H1 (cell line): ENCODE data around the gene BBS7. TPM values are rescaled to one million over a fixed set of nuclear protein-coding genes. Genes with fewer than 3 reads are reported as not detected.

Experiments used
- CTCF ChIA-PET: fragments of 300-600 bp; sonication (Branson Sonifier 250); formaldehyde crosslinking; loops from one replicate; lab custom pipeline; 2021; ENCODE audit not compliant: partially characterized antibody; lab: Charles Lee
- POLR2A ChIA-PET: fragments of 300-600 bp; sonication (Branson Sonifier 250); formaldehyde crosslinking; loops from one replicate; lab custom pipeline; 2021; ENCODE audit warnings: inconsistent platforms; ENCODE audit not compliant: partially characterized antibody; lab: Charles Lee
- DNase-seq, 2 experiments: peaks; one replicate each; pipeline versions ENCODE4 v3.0.0 to v3.0.0-alpha.2; 2010 to 2022; ENCODE audit warnings: low spot score in 2 of 2, low read depth in 1 of 2, mixed read lengths in 1 of 2
- FAIRE-seq: peaks from 2 replicates; lab custom pipeline; 2011; peaks lifted over from hg19 to GRCh38; lab: Jason Lieb, UNC
- H2AFZ ChIP-seq: 2 replicates; pipeline ENCODE4 v1.8.1; 2012; ENCODE audit warnings: low read length, inconsistent platforms
- H2AK5ac ChIP-seq: 2 replicates; pipeline ENCODE4 v1.6.1; 2013; ENCODE audit warnings: low read depth, low read length
- H2BK120ac ChIP-seq: replicated peaks from 2 replicates; pipeline ENCODE3; 2013; ENCODE audit warnings: low read depth, low read length, inconsistent platforms
- H2BK12ac ChIP-seq: 2 replicates; pipeline ENCODE4 v1.6.1; 2013; ENCODE audit warnings: low read depth, low read length
- H2BK15ac ChIP-seq: 2 replicates; pipeline ENCODE4 v1.6.1; 2013; ENCODE audit warnings: low read length
- H2BK20ac ChIP-seq: 2 replicates; pipeline ENCODE4 v1.6.1; 2013; ENCODE audit warnings: low read length
- H2BK5ac ChIP-seq: 2 replicates; pipeline ENCODE4 v1.6.1; 2013; ENCODE audit warnings: low read depth, low read length
- H3K14ac ChIP-seq: 2 replicates; pipeline ENCODE4 v1.6.1; 2013; ENCODE audit warnings: inconsistent platforms; ENCODE audit not compliant: insufficient read length
- H3K18ac ChIP-seq: 2 replicates; pipeline ENCODE4 v1.6.1; 2013; ENCODE audit warnings: low read length; ENCODE audit errors: extremely low read depth
- H3K23ac ChIP-seq: 2 replicates; pipeline ENCODE4 v1.6.1; 2013; ENCODE audit warnings: inconsistent platforms; ENCODE audit not compliant: insufficient read length
- H3K23me2 ChIP-seq: 2 replicates; pipeline ENCODE4 v1.6.1; 2013; ENCODE audit warnings: low read depth, low read length
- H3K27ac ChIP-seq: 2 replicates; pipeline ENCODE4 v1.6.1; 2011; ENCODE audit warnings: low read depth, low read length, inconsistent platforms
- H3K27me3 ChIP-seq, 4 experiments: replicated peaks in 1 of 4; 1 replicate in 1 of 4; 2 replicates in 3 of 4; pipeline versions ENCODE4 v1.6.1 to v1.8.1; 2011 to 2013; ENCODE audit warnings: low read length in 3 of 4, mild to moderate bottlenecking in 3 of 4, inconsistent platforms in 2 of 4, mixed read lengths in 2 of 4, moderate library complexity in 1 of 4; ENCODE audit not compliant: control insufficient read depth in 3 of 4, insufficient read depth in 3 of 4; ENCODE audit errors: extremely low read depth in 1 of 4
- H3K36me3 ChIP-seq, 4 experiments: 2 replicates each; pipeline versions ENCODE4 v1.6.1 to v1.8.1; 2011 to 2013; ENCODE audit warnings: mild to moderate bottlenecking in 4 of 4, low read length in 3 of 4, moderate library complexity in 2 of 4, control low read depth in 1 of 4, inconsistent platforms in 1 of 4; ENCODE audit not compliant: insufficient read depth in 4 of 4, control insufficient read depth in 2 of 4
- H3K4ac ChIP-seq: replicated peaks from 2 replicates; pipeline ENCODE3; 2013; ENCODE audit warnings: low read length, low read depth, mixed read lengths, inconsistent platforms; ENCODE audit not compliant: insufficient read length
- H3K4me1 ChIP-seq, 4 experiments: replicated peaks in 1 of 4; 1 replicate in 1 of 4; 2 replicates in 3 of 4; pipeline versions ENCODE4 v1.6.1 to v1.8.1; 2011 to 2013; ENCODE audit warnings: low read length in 3 of 4, inconsistent platforms in 2 of 4, mixed read lengths in 1 of 4; ENCODE audit not compliant: insufficient read depth in 4 of 4, control insufficient read depth in 3 of 4
- H3K4me2 ChIP-seq, 2 experiments: 2 replicates each; pipeline versions ENCODE4 v1.6.1 to v1.8.1; 2011 to 2013; ENCODE audit warnings: low read depth in 2 of 2, low read length in 2 of 2, control low read depth in 1 of 2, inconsistent platforms in 1 of 2, mild to moderate bottlenecking in 1 of 2; ENCODE audit not compliant: insufficient read depth in 1 of 2
- H3K4me3 ChIP-seq, 4 experiments: fragments of 200-600, 300-600 bp in 1 of 4; sonication (generic), shearing (Covaris generic), sonication (Bioruptor Twin) in 1 of 4; 2 replicates each; pipeline versions ENCODE4 v1.5.1 to v1.8.1; 2011 to 2016; ENCODE audit warnings: low read length in 4 of 4, low read depth in 3 of 4, control low read depth in 2 of 4, inconsistent platforms in 2 of 4, mild to moderate bottlenecking in 2 of 4, mixed read lengths in 1 of 4, moderate library complexity in 1 of 4; ENCODE audit not compliant: insufficient read depth in 2 of 4; ENCODE audit errors: extremely low read depth in 1 of 4
- H3K56ac ChIP-seq: replicated peaks from 2 replicates; pipeline ENCODE3; 2013; ENCODE audit warnings: low read depth, mild to moderate bottlenecking, mixed read lengths, low read length, inconsistent platforms; ENCODE audit not compliant: insufficient read length
- H3K79me1 ChIP-seq: 2 replicates; pipeline ENCODE4 v1.6.1; 2013; ENCODE audit warnings: low read depth, low read length, control low read depth
- H3K79me2 ChIP-seq, 2 experiments: 2 replicates each; pipeline versions ENCODE4 v1.6.1 to v1.8.1; 2012 to 2013; ENCODE audit warnings: low read length in 2 of 2, mild to moderate bottlenecking in 2 of 2, inconsistent platforms in 1 of 2; ENCODE audit not compliant: insufficient read depth in 2 of 2, control insufficient read depth in 1 of 2
- H3K9ac ChIP-seq, 4 experiments: replicated peaks in 1 of 4; 1 replicate in 1 of 4; 2 replicates in 3 of 4; pipeline versions ENCODE4 v1.6.1 to v1.8.1; 2011 to 2013; ENCODE audit warnings: low read depth in 3 of 4, low read length in 3 of 4, control low read depth in 2 of 4, mild to moderate bottlenecking in 2 of 4, moderate library complexity in 2 of 4, inconsistent platforms in 1 of 4; ENCODE audit errors: extremely low read depth in 1 of 4
- H3K9me3 ChIP-seq, 2 experiments: 2 replicates each; pipeline versions ENCODE4 v1.6.1 to v1.8.1; 2012 to 2013; ENCODE audit warnings: mild to moderate bottlenecking in 2 of 2, moderate library complexity in 2 of 2, control low read depth in 1 of 2, inconsistent platforms in 1 of 2, low read depth in 1 of 2, low read length in 1 of 2, mixed read lengths in 1 of 2; ENCODE audit not compliant: insufficient read depth in 2 of 2
- H4K20me1 ChIP-seq, 2 experiments: replicated peaks in 1 of 2; 2 replicates each; pipeline versions ENCODE3 to v1.8.1; 2011 to 2013; ENCODE audit warnings: inconsistent platforms in 2 of 2, low read length in 2 of 2, mild to moderate bottlenecking in 1 of 2; ENCODE audit not compliant: insufficient read depth in 2 of 2, control insufficient read depth in 1 of 2
- H4K5ac ChIP-seq: 2 replicates; pipeline ENCODE4 v1.6.1; 2013; ENCODE audit warnings: low read length, low read depth, mixed read lengths, inconsistent platforms; ENCODE audit not compliant: insufficient read length
- H4K8ac ChIP-seq: 2 replicates; pipeline ENCODE4 v1.8.0; 2013; ENCODE audit warnings: mild to moderate bottlenecking, moderate library complexity, low read length, inconsistent platforms; ENCODE audit not compliant: insufficient read depth; ENCODE audit errors: extremely low read depth
- H4K91ac ChIP-seq: replicated peaks from 2 replicates; pipeline ENCODE3; 2013; ENCODE audit warnings: low read length, mixed read lengths, inconsistent platforms; ENCODE audit not compliant: insufficient read length
- BCL11A ChIP-seq, 2 experiments: IDR thresholded peaks; one replicate each; pipeline ENCODE4 v1.6.1; 2011; ENCODE audit warnings: low read depth in 2 of 2, low read length in 2 of 2, mild to moderate bottlenecking in 2 of 2
- CEBPB ChIP-seq: IDR thresholded peaks from 2 replicates; pipeline ENCODE4 v1.6.1; 2012; ENCODE audit warnings: low read depth, low read length
- RBBP5 ChIP-seq: IDR thresholded peaks from 2 replicates; pipeline ENCODE4 v1.7.1; 2012; ENCODE audit warnings: low read depth, mild to moderate bottlenecking, inconsistent platforms, low read length, moderate library complexity, borderline replicate concordance
- SAP30 ChIP-seq: fragments of 300-600 bp; sonication (generic); IDR thresholded peaks from 2 replicates; pipeline ENCODE4 v1.7.1; 2012; ENCODE audit warnings: low read length, moderate library complexity, mild to moderate bottlenecking, inconsistent platforms; ENCODE audit not compliant: insufficient read depth, insufficient replicate concordance
- WGBS, 2 experiments: shearing (Covaris generic) in 1 of 2; methylation state at CpG; one replicate each; pipeline versions ENCODE4 v1.1.6 to v1.1.7; 2013 to 2015; ENCODE audit warnings: low lambda C conversion rate in 2 of 2, mixed read lengths in 2 of 2, inconsistent platforms in 1 of 2, low coverage in 1 of 2, missing lambda C conversion rate in 1 of 2; ENCODE audit not compliant: insufficient replicate concordance in 2 of 2, insufficient coverage in 1 of 2, insufficient read length in 1 of 2; ENCODE audit errors: extremely low coverage in 1 of 2, missing lambda C conversion rate in 1 of 2; 5-methylcytosine and 5-hydroxymethylcytosine counted together
- polyA plus RNA-seq, 7 experiments: library from polyadenylated mRNA; depleted of rRNA in 3 of 7; stranded (reverse) in 5 of 7; unstranded in 2 of 7; fragments of >200 nt in 5 of 7; fragments of 200-250 nt in 2 of 7; gene quantifications; 1 replicate in 5 of 7; 2 replicates in 1 of 7; 4 replicates in 1 of 7; pipeline versions ENCODE4 v1.2.1 to v1.2.3, GENCODE V29; 2011 to 2013; ENCODE audit warnings: missing spikeins in 2 of 7, mixed read lengths in 2 of 7
- total RNA-seq: library from RNA; stranded (reverse); fragmentation: NEBNext Ultra II Directional; extraction: Animal tissue kit (Norgen Biotek cat#: 25700); gene quantifications from 2 replicates; pipeline ENCODE4 v1.2.1, GENCODE V29; 2021

Gene BBS7
- total and polyA plus RNA-seq, 2 of the 8 experiments (the other 6 are each of a cell fraction or from before 2014, with no cell fraction given) = 16.6 to 21.5 TPM

DNA sequence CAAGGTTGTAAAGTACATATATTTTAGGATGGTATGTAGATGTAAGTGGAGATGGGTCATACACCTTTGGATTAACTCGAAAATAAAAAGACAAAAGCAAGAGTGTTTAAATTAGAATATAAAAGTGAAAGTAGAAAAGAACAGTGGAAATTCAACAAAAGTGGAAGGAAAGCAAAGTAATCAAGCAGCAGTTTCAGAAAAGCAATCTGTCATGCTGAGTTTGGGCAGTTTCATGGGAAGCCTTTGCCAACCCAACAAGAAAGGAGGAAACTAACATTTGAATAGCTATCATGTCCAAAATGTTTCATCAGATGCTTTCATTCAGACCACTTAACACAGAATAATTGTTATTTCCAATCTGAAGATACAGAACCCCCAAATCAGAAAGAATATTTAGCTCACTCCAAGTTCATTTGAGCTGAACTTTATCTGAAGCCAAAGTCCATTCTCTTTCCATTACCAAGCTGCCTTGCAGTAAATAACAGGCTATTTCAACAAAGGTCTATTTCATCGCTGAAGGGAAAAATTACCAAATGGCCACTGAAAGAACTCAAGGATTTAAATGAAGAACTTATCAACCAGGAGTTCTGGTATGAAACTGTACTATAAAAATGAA lies 71.0 kb downstream of the BBS7 start:
- H3K9ac ChIP-seq = no peak overlapping the region
- no peak overlapping the region for H2BK15ac ChIP-seq
- no peak overlapping the region for H3K4me2 ChIP-seq
- no peak overlapping the region for H2AFZ ChIP-seq
- H2BK120ac ChIP-seq = no peak overlapping the region
- H2AK5ac ChIP-seq = no peak overlapping the region
- H3K23ac ChIP-seq = no peak overlapping the region
- peaks cover 3 to 18% of the 10 kb centered on the region in 2 experiments; a peak in 2 of 4 replicates for H3K79me2 ChIP-seq
- H3K27ac ChIP-seq = no peak overlapping the region
- H4K5ac ChIP-seq = no peak overlapping the region
- ChIA-PET CTCF (no interaction called here), POLR2A (interaction anchor here (1.4 to 14.8 kb wide), 3 partner anchors 20 to 35 kb away, joined by 3 to 246 read pairs (median 5); partner anchors contain the start of genes CCNA2 and SMIM43)
- H3K23me2 ChIP-seq = peaks cover 3% of the 10 kb centered on the region
- no peak overlapping the region for H4K91ac ChIP-seq
- WGBS, 2 experiments = 91% methylated on average over 2 of the region's 2 CpGs; no CpG with 5 or more reads in 1 of the 2 experiments
- H3K14ac ChIP-seq = no peak overlapping the region
- no peak overlapping the region for H4K8ac ChIP-seq
- peaks cover 8 to 20% (median 13%) of the 10 kb centered on the region in 4 experiments for H3K4me1 ChIP-seq
- H3K18ac ChIP-seq = no peak overlapping the region
- H3K56ac ChIP-seq = no peak overlapping the region
- FAIRE-seq (no peak), DNase-seq (no peak)
- H3K4ac ChIP-seq = no peak overlapping the region
- no peak overlapping the region for H2BK5ac ChIP-seq
- H3K4me3 ChIP-seq = no peak overlapping the region
- H2BK20ac ChIP-seq = no peak overlapping the region
- H3K36me3 ChIP-seq = peaks cover 7 to 19% (median 11%) of the 10 kb centered on the region in 4 experiments; a peak in 7 of 8 replicates
- no peaks in the 10 kb centered on the region for H4K20me1 ChIP-seq
- no peaks in the 10 kb centered on the region for H3K27me3 ChIP-seq
- TF ChIP-seq BCL11A (IDR thresholded peaks at IDR 0.05; ENCODE audit: low read depth in 2 of 2, low read length in 2 of 2) (no peak), CEBPB (no peak), RBBP5 (no peak), SAP30 (no peak)
- TF ChIP-seq, all 59 proteins: peak for 0
- Histone ChIP-seq H3K9me3 (no peaks in the 10 kb centered on the region), H3K79me1 (no peaks in the 10 kb centered on the region), H2BK12ac (no peak overlapping the region; the same call in 1 of the 2 replicates)
